Measurements from ENCODE around the gene NXPH4.

- TF ChIP-seq POLR2A (IDR thresholded peaks at IDR 0.05; ENCODE audit: low read depth), result no peak
- no peak for TF ChIP-seq CTCF (IDR thresholded peaks at IDR 0.05)
- no peak for TF ChIP-seq EP300 (IDR thresholded peaks at IDR 0.05)
Measured at GRCh38 chr12:57166971-57167371, 49.6 kb upstream of the NXPH4 start.

Data from esophagus muscularis mucosa (tissue), 4 donors.